Activated T-cell treated with anti-CD3 and anti-CD28 coated beads for 4 hours (primary cell): ENCODE data around the gene ARVCF.

ENCODE experiments used
- DNase-seq: peaks from one replicate; pipeline ENCODE4 v3.0.0-alpha.2; 2020

Gene ARVCF, protein sequence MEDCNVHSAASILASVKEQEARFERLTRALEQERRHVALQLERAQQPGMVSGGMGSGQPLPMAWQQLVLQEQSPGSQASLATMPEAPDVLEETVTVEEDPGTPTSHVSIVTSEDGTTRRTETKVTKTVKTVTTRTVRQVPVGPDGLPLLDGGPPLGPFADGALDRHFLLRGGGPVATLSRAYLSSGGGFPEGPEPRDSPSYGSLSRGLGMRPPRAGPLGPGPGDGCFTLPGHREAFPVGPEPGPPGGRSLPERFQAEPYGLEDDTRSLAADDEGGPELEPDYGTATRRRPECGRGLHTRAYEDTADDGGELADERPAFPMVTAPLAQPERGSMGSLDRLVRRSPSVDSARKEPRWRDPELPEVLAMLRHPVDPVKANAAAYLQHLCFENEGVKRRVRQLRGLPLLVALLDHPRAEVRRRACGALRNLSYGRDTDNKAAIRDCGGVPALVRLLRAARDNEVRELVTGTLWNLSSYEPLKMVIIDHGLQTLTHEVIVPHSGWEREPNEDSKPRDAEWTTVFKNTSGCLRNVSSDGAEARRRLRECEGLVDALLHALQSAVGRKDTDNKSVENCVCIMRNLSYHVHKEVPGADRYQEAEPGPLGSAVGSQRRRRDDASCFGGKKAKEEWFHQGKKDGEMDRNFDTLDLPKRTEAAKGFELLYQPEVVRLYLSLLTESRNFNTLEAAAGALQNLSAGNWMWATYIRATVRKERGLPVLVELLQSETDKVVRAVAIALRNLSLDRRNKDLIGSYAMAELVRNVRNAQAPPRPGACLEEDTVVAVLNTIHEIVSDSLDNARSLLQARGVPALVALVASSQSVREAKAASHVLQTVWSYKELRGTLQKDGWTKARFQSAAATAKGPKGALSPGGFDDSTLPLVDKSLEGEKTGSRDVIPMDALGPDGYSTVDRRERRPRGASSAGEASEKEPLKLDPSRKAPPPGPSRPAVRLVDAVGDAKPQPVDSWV

DNA sequence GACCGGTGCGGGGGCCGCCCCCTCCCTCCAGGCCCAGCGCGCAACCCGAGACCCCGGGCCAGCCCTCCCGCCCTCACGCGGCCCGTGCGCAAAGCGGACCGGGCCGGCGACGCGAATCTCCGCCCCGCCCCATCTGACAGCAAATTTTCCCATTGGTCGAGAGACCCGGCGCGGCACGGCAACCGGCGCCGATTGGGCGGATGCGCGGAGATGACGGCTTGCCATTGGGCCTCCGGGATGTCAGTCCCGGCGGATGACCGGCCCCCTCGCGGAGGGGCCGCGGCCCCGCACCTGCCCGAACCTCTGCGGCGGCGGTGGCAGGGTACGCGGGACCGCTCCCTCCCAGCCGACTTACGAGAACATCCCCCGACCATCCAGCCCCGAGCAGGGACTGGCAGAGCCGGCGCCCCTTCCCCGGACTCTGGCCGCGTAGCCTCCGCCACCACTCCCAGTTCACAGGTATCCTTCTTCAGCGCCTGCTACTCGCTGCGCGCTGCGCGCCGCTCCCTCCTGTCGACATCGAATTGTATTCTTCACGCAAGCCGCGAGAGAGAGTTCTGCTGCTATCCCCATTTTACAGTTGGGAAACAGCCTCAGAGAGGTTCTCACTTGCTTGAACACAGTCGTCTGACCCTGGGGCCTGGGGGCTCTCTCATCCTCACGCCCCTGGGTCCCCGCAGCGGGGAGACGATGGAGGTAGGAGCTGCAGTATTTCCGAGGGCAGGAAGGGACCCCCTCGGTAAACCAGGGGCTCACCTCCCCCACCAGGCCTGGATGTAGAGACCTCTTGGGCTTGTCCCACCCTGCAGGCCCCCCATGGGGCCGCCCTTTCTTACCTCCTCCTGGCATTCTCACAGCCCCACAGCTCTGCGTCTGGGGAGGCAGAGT, at the start of gene ARVCF:
ARVCF (minus strand) TSS at position 90 of the 888 bp plus-strand sequence. CDS start 26,029 bp downstream, outside the sequence.
- DNase-seq: peak; percentile 89

DNA sequence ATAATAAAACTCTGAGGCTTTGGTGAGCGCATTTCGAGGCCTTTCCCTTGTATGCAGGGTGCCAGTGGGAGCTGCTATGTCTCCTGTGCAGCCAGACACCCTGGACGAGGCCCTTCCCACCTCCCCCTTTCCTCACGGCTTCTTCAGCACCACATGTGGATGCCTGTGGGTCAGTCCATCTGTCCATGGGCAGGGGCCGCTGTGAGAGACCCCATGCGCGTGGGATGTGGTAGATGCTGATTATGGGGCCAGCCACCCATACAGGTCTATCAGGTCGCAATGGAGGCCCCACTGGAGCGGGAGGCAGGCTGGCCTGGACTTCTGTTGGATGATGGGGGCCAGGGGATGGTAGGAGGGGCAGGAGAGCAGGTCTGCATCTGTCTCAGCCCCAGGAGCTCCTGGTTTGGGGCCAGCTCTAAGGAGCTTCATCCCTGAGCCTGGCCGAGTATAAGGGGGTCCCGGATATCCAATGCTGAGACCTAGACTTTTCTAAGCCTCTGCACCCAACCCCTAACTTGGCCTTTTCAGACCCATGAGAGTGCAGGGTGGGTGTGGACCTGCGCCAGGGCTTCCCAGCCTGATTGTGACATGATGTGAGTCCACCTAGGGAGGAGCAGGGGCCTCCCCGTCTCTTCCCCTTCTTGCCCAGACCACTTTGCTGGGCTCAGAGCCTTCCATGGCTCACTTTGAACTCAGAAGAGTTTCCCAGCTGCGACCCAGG, 49.4 kb upstream of the ARVCF start:
- no peak for DNase-seq

DNA sequence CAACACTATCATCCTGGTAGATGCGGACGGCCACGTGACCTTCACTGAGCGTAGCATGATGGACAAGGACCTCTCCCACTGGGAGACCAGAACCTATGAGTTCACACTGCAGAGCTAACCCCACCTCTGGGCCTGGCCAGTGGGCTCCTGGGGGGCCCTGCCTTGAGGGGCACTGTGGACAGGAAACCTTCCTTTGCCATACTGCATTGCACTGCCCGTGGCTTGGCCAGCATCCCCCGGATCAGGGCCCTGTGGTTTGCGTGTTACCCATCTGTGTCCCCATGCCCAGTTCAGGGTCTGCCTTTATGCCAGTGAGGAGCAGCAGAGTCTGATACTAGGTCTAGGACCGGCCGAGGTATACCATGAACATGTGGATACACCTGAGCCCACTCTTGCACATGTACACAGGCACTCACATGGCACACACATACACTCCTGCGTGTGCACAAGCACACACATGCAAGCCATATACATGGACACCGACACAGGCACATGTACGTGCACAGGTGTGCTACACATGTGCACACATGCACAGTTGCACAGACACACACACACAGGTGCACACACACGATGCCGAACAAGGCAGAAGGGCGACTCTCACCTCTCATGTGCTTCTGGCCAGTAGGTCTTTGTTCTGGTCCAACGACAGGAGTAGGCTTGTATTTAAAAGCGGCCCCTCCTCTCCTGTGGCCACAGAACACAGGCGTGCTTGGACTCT, 48.1 kb upstream of the ARVCF start:
- DNase-seq: no peak

DNA sequence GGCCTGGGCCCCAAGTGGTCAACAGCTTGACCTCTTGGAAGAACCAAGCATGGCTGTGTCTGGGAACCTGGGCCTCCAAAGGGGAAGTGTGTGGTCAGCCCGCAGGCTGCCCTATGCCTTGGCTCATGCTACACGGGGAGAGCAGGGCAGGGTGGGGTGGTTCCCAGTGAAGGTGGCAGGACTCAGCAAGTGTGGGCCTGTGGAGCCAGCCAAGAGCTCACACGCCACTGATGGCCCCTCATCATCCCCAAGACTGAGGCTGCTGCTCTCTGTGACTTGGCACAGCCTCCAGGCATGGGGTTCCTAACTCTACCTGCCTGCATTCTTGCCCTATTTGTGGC, 47.5 kb upstream of the ARVCF start:
- DNase-seq: no peak

DNA sequence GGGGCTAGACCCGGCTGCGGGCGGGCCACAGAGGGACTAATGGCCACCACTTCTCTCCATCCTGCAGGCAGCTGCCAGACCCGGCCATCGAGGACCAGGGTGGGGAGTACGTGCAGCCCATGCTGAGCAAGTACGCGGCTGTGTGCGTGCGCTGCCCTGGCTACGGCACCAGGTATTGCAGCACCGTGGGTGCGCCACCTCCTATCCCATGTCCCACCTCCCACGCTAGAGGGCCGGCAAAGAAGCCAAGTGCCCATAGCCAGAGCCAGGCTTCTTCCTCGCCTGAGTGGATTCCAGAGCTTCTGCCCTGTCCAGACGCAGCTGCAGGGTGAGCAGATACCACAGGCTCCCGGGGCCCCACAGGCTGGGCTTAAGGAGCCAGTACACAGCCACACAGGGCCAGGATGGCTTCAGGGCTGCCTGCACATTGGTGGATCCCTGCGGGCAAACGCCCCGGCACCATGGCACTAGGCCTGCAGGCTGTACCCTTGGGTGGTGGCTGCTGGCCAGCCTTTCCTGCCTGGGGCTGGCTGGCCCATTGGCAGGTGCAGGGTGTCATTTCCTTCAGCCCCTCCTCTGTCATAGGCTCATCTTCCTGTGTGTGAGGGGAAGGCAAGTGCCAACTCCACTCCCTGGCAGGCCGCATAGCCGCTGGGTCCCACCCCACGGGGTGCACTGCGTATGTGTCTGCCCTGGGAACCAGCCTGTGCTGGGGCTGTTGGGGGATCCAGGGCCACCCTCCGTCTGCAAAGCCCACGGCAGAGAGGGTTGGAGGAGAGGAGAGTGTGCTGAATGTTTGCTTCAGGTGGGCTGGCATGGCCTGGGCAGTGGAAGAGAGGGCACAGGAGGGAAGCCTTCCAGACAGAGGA, 46.9 kb upstream of the ARVCF start:
- DNase-seq: no peak

DNA sequence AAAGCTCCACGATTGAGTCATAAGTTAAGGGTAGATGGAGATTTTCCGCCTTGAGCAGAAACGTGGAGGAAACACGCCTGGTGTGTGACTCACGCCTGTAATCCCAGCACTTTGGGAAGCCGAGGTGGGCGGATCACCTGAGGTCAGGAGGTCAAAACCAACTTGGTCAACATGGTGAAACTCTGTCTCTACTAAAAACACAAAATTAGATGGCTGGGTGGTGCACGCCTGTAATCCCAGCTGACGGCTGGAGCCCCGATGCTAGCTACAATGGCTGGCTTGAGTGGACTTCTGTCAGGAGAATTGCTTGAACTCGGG, 46.1 kb upstream of the ARVCF start:
- no peak for DNase-seq

DNA sequence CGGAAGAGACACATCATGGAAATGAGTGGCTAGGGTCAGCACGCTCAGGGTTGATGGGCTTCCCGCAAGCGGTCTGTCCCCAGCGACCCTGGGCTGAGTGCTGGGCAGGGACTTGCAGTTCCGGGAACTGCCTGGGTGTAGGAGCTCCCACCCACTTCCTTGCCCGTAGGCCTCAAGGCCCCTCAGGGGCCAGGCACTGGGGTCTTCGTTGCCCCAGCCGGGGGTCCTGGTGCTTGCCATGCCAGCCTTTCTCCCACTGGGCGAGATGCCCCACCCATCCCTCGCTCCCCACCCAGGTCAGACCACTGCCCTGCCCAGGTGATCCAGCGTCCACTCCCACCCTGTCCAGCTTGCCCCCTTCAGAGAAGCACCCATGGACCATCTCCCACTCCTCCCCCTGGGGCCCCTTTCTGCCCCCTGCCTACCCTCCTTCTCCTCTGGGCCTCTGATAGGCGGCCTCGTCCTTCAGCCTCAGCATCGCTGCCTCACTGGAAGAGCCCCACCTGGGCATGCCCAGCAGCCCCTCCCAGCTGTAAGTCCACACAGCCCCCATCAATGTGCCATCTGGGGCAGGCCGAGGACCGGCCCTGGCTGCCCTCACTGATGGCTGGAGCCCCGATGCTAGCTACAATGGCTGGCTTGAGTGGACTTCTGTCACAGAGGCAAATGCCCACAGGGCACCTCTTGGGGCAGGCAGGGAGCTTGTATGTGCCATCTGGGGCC, 45.6 kb upstream of the ARVCF start:
- no peak for DNase-seq

DNA sequence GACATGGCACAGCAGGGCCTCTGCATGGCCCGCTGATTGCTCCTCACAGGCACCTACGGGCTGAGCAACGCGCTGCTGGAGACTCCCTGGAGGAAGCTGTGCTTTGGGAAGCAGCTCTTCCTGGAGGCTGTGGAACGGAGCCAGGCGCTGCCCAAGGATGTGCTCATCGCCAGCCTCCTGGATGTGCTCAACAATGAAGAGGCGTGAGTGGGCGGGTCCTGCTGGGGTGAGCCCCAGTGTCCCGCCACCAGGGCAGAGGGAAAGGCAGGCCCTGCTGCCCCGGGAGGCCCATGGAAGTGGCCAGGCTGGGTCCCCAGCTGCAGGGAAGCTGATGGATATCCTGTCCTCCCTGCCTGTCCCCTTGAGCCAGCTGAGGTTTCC, 44.8 kb upstream of the ARVCF start:
- no peak for DNase-seq

DNA sequence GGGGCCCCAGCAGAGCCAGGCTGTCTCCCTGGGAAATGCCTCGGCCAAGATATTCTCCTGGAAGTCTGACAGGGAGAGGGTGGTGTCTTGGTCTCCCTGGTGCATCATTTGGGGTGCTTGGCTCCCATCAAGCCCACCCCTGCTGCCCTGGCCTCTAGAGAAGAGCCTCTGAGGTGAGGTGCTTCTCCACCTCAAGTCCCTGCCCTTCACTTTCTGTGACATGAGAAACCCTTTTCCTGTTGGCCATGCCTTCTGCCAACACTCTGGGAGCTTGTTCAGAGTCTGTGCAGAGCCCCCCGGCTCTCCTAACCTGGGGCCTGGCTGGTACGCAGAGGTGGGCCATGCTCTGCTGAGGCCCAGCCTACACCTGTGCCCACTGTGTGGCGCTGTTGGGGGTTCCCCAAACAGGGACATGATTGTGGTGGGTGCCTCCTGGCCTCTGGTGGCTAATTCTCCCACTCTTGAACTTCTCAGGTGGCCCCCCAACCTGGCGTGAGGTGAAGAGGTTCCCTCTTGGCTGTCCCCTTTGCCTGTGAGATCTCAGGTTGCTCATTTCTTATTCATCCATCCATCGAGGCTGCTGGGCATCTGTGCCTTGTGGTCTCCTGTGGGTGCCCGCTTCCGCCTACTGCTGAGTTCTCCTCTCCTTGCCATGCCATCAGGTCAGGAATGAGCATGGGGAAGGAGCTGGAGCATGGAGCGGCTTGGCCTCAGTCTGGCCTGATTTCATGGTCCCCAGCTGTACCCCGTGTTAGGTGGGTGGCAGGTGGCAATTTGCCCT, 44.3 kb upstream of the ARVCF start:
- no peak for DNase-seq

DNA sequence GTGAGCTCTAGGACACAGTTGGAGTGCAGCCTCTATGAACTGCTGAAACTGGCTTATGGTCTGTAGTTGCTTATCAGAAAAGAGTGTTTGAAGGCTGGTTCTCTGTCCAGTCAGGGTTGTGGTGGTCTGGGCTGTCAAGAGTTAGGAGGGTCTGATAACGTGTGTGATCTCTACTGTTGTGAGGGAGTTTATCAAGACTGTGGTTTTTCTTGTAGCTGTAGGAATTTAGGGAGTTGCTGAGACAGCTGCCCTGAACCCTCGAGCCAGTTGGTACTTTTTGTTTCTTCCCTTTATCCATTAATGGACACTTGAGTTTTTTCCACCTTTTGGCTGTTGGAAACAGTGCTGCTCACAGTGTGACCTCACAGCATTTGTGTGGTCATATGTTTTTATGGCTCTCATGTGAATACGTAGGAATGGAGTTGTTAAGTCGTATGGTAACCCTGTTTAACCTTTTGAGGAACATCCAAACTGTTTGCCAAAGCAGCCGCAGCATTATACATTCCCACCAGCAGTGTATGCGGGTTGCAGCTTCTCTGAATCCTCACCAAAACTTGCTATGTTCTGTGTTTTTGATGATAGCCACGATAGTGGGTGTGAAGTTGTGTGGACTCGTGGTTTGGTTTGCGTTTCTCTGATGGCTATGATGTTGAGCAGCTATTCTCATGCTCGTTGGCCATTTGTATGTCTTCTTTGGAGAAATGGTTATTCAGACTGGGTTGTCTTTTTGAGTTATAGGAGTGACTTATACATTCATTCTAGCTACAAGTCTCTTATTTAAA, 42.6 kb upstream of the ARVCF start:
- no peak for DNase-seq

DNA sequence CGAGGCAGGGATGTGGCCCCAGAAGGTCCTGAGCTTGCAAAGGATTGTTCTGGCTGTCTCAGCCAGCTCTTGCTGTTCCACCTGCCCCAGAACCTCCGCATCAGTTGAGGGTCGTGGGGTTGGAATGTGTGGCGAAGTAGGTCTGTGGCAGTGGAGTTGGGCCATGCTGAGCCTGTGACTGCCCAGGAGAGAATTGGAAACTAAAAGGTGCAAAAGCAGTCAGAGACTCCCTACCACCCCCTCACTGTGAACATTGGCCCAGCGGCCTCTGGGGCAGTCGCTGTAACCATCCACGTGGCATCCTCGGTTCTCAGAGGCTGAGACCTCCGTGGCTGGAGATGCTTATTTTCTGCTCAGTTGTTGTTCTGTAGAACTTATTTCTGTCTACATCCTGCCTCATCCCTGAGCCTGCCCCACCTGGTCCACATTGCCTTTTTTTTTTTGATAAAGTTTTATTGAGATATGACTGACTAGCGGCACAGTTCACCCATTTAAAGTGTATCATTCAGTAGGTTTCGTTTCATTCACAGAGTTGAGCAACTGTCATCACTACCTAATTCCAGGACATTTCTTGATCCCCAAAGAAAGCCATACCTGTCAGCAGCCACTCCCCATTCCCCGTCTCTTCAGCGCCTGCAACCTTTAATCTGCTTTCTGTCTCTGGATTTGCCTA, 41.1 kb upstream of the ARVCF start:
- no peak for DNase-seq

DNA sequence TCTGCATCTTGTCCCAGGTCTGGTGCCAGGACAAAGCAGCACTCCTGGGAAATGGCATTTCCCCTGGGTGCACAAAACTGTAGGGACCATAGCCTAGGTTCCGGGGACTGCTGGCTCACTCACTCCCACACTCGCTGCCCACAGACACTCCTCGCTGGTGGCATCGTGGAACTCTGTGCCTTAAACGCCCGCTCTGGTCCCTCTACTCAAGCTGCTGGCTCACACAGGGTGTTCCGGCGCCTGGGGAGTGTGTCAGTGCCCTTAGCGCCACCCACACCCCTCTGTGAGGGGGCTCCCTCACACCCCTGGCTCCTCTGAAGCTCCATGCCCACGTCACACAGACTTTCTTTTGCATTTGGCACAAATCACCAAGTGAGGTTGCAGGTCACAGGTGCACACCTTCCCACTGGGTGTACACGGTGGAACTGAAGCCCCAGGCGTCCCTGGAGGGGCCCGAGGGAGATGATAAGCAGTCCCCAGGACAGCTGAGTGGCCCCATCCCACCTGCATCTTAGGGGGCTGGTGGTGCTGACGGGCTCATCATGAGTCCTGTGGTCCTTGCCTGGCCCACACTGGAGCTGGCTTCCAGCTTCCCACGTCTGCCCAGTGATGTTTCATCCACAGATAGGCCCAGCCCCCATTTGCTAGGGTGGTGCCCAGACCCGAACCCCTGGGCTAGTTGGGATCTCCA, 40.2 kb upstream of the ARVCF start:
- no peak for DNase-seq

DNA sequence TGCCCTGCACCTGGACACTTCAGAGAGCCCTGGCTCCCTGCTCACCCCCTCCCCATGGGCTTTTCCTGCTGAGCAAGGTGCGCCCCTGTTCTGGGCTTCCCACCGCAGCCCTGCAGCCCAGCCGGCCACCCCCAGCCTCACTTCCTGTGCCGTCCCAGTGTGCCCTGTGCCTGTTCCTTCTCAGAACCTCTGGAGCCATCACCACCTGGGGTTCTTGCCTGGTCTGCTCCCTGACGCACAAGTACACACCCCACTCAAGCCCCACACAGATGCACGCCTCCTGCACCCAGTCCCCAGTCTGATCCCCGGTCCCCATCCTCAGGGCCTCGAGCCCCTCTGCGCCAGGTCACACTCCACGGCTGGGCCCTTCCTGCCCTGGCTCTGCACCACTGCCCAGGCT, 39.5 kb upstream of the ARVCF start:
- no peak for DNase-seq

DNA sequence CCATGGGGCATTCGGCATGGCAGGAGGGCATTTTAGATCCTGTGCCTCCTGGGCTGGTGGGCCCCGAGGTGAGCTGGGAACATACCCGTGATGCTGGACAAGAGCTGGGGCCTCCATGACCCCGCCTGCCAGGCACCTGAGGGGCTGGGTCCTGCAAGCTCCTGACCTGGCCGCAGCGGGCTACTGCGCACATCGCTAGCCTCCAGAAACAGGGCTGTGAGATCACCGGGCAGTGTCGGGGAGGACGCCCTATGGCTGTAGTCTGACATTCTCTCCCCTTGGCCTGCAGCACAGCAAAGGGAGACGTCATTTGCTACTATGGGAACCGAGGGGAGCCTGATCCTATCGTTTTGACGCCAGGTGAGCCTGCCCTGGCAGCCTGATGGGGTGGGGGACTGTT, 39.0 kb upstream of the ARVCF start:
- DNase-seq: no peak

DNA sequence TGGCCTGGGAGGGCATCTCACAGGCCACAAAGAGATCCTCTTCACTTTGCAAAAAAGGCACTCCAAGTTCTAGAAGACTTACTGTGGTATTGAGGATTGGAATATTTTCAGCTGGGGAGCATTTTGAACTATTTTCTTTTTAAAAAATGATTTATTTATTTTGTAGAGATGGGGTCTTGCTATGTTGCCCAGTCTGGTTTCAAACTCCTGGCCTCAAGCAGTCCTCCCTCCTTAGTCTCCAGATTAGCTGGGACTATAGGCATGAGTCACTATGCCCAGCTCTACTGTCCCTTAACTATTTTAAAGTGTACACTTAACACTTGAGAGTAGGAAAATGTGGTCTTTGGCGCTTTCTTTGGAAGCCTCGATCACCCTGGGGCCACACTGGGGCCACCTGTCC, 38.5 kb upstream of the ARVCF start:
- DNase-seq: no peak

DNA sequence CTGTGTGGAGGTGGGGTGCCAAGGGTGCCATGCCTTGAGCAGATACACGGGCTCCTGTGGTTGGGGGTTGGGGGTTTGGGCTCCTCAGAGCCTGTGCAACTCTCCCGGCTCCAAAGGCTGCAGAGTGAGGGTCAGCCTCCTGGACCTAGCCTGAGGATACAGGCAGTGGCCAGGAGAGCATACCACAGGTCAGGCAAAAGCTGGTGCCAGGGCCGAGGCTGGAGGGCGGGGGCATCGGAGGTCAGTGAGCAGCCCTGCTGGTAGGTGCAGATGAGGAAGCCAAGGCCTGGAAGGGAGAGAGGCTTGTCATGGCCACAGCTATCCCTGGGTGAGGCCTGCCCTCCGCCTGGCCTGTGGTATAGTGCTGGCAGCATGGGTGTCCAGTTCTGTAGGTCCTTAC, 37.9 kb upstream of the ARVCF start:
- DNase-seq: no peak

DNA sequence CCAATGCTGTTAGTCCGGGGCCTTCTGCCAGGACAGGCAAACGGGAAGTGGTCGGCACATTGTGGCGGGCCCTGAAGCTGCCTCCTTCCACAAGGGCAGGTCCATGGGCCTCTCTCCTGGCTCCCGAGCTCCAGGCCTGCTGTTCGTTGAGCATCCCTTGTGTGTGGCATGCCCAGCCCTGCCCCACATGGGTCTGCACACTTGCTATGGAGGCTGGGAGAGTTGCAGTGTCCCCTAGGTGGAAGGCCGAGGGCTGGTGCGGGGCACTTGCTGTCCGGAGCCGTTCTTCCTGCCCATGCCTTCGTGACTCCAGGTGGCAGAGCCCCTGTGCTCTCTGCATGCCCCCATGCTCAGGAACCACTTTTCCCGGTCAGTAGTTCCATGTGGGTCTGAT, 37.4 kb upstream of the ARVCF start:
- DNase-seq: no peak
